NB4 (cell line): Measurements from ENCODE around the gene EFCAB9.

ENCODE experiments used
- POLR2A ChIP-seq: IDR thresholded peaks from 2 replicates; pipeline ENCODE4 v1.6.1; 2011; ENCODE audit warnings: mild to moderate bottlenecking; ENCODE audit not compliant: insufficient read length; ENCODE audit errors: extremely low read depth
- TF ChIP-seq, protein P1 (sequence below): IDR thresholded peaks from one replicate; pipeline ENCODE4 v1.5.1; 2012; ENCODE audit warnings: low read depth, low read length
- TF ChIP-seq, protein P2 (sequence below): IDR thresholded peaks from 2 replicates; pipeline ENCODE4 v1.6.1; 2011; ENCODE audit warnings: low read depth, low read length

DNA sequence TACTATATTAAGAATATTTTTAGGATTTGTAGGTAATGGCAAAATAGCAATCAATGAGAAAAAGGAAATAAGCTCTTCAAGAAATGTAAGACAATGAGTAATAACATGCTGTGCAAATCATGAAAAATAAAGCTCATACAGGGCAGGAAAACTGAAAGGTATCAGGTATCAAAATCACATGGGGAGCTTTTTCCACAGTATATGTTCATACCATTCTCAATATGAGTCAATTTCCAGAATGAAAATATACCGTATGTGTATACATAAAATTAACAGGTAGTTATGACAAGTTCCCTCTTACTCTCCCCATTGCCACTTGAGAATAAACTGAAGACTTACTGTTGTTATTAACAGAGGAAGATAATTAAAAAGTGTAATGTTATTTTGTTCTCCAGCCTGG lies 35.9 kb downstream of the EFCAB9 start:
- TF ChIP-seq, protein P1, sequence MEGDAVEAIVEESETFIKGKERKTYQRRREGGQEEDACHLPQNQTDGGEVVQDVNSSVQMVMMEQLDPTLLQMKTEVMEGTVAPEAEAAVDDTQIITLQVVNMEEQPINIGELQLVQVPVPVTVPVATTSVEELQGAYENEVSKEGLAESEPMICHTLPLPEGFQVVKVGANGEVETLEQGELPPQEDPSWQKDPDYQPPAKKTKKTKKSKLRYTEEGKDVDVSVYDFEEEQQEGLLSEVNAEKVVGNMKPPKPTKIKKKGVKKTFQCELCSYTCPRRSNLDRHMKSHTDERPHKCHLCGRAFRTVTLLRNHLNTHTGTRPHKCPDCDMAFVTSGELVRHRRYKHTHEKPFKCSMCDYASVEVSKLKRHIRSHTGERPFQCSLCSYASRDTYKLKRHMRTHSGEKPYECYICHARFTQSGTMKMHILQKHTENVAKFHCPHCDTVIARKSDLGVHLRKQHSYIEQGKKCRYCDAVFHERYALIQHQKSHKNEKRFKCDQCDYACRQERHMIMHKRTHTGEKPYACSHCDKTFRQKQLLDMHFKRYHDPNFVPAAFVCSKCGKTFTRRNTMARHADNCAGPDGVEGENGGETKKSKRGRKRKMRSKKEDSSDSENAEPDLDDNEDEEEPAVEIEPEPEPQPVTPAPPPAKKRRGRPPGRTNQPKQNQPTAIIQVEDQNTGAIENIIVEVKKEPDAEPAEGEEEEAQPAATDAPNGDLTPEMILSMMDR: no peak
- no peak for TF ChIP-seq POLR2A
- TF ChIP-seq, protein P2, sequence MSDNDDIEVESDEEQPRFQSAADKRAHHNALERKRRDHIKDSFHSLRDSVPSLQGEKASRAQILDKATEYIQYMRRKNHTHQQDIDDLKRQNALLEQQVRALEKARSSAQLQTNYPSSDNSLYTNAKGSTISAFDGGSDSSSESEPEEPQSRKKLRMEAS: no peak
